NCI-H128 (cell line): ENCODE results near the gene GRM7.

Experiments
- DNase-seq: peaks from one replicate; lab custom pipeline; 2025; ENCODE audit not compliant: unreplicated experiment; lab: John Stamatoyannopoulos, UW

Gene GRM7

GRCh38 chr3:7567160-7567559 is 706.2 kb downstream of the GRM7 start:
- no peak for DNase-seq

DNA sequence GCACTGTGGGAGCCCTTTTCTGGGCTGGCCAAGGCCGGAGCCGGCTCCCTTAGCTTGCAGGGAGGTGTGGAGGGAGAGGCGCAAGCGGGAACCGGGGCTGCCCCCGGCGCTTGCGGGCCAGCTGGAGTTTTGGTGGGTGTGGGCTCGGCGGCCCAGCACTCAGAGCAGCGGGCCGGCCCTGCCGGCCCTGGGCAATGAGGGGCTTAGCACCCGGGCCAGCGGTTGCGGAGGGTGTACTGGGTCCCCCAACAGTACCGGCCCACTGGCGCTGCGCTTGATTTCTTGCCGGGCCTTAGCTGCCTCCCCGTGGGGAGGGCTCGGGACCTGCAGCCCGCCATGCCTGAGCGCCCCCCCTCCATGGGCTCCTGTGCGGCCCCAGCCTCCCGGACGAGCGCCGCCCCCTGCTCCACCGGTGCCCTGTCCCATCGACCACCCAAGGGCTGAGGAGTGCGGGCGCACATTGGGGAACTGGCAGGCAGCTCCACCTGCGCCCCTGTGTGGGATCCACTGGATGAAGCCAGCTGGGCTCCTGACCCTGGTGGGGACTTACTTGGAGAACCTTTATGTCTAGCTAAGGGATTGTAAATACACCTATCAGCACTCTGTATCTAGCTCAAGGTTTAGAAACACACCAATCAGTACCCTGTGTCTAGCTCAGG is 707.7 kb downstream of the GRM7 start:
- DNase-seq, result no peak

DNA sequence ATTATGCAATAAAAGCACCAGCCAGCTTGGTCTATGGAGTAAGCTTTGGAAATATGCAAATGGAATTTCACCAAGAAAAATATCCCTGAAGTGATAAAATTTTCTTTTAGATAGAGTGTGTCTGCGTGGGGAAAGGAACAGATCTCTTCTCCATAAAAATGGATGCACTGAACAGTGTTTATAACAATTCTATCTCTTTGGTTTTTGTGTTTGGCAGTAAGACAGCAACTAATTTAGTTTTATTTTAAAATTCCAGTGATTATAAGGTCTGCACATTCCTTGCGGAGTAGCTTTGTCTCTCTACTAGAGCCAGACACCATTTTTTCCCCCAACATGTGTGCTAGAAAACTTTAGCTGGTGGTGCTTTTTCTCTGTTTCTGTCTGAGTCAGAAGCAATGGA is 712.4 kb downstream of the GRM7 start:
- DNase-seq, result no peak

DNA sequence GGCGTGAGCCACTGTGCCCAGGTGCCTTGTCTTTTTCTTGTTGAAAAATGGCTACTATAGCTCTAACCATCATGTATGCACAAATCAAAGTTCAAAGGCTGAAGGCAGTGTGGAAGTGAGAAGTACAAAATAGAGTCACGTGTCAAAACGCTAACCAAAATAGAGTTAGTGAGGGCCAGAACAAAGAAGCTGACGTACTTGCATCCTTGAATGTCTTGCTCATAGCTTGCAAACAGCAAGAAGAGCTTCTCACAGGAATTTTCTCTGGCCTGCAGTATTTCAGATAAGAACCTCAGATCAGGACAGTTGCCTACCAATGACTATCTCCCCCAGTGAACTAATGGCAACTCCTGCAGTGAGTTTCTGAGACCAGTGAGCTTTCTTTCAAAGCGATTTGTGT is 713.5 kb downstream of the GRM7 start:
- DNase-seq, result no peak

- DNase-seq, result no peak
These were observed 715.2 kb downstream of the GRM7 start for GRCh38 chr3:7576071-7576470.

- DNase-seq, result no peak
These were observed 715.6 kb downstream of the GRM7 start for GRCh38 chr3:7576506-7576905.

DNA sequence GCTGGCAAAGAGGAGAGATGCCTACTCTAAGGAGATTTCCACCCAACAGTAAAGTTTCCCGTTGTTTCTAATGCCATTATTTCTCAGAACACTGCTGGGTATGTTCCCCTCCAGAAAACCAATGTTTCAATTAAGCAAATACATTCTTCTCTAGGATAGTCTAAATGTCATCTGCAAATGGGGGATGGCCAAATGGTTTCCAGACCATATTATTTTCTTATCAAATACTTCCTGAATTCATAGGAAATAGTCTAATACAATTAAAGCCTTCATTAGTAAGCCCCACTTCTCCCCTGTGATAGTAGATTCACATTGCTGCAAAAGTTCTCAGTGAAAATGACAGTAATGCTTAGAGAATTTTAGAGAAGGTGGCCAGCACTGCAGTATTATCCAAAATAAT is 716.6 kb downstream of the GRM7 start:
- no peak for DNase-seq

DNA sequence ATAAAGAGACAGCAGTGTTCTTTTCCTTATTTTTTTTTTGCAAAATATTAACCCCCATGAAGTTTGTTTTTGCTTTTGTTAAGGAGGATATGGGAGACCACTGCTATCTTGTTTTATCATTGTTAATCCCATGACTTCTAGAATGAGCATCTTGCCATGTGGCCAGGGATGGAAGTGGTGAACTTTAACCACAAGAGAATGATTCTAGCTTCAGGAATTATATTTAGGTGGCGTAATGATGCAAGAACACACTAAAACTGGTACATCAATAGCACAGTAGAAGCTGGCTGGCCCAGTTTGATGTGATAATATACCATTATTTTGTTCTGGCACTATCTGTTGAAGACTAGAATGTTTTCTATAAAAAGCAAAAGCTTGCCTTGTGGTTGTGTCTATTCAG is 720.9 kb downstream of the GRM7 start:
- no peak for DNase-seq

DNA sequence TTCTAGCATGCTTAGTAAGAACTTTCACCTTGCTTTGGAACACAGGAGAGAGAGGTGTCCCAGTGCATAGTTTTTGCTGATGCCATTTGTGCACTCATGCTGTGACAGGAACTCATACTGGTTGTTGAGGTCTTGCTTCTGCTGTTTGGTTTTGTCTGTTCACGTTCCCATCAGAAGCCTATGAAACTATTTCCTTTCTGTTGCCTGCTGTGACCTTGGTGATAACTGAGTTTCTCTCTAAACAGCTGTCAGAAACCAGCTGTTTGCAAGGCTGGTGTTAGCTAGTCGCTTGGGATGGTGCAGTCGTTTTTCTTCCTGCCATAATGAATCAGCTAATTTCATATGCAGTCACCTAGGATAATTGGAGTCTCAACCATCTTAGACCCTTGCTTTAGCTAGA is 724.1 kb downstream of the GRM7 start:
- DNase-seq, result no peak

- DNase-seq, result no peak
These were observed 727.3 kb downstream of the GRM7 start for GRCh38 chr3:7588236-7588635.

- DNase-seq, result no peak
These were observed 728.6 kb downstream of the GRM7 start for GRCh38 chr3:7589526-7589925.

GRCh38 chr3:7602297-7602696 is 741.4 kb downstream of the GRM7 start:
- no peak for DNase-seq

DNA sequence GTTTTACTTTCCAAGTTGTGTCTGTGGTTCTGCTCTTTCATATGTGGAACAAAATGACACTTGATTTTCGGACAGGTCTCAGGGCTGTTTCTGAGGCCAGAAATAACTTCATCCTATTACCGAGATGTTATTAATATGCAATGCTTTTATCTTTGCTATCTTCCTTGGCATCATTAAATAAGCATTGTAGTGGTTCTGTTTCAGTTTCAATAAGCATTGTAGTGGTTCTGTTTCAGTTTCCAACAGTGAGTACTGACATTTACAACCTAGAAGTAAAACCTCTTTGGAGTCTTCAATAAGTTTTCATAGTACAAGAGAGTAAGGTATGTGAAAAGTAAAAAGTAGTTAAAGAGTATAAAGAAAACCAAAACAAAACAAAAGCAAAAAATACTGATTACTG is 746.2 kb downstream of the GRM7 start:
- no peak for DNase-seq

- DNase-seq, result no peak
These were observed 746.8 kb downstream of the GRM7 start for GRCh38 chr3:7607676-7608075.

DNA sequence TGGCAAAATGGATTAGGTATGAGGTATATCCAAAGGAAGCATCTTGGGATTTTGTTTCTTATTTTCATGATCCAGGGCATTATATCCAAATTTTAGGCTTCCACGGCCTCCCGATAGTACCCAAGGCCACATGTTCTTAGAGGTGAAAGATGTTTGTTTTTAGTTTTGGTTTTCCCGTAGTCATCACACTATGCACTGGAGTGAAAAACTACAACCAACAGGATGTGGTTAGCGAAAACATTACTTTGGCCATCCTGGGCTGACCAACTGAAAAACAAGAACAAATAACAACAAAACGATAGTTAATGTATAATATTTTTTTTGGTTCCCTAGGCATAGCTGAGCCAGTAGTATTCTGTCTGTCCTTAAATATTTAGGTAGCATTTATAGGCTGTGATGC is 749.7 kb downstream of the GRM7 start:
- DNase-seq, result no peak

DNA sequence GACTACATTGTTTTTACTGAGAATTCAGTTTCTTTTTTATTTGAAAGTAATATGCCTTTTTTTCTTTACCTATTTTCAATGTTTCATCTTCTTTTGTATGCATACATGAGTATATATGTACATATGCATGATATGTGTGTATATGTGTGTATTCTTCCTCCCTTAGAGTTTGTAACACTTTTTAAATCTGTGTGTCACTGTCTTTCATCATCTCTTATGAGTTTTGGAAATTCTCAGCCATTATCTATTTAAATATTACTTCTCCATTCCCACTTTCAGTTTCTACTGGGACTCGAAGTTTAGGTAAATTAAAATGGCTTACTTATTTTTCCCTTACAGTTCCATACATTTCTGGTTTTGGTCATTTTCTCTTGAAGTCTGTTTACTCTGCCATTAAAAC is 754.1 kb downstream of the GRM7 start:
- DNase-seq, result no peak

GRCh38 chr3:7618606-7619005 is 757.7 kb downstream of the GRM7 start:
- DNase-seq, result no peak

DNA sequence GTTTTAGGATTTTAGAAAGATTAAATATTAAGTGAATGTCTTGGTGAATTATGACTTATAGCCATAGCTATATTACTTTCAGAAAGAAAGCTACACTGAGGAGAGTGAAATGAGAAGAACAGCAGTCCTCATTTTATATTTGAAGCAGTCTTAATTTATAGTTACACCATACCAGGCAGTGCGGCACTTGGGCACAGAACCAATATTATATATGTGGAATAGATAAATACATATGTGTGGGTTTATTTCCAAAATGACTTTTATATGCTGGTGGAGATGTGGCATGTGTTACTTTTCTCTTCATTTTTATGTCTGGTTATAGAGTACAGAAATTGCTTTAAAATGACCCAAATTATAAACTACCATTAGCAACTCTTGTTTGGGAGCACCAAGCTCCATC is 759.5 kb downstream of the GRM7 start:
- DNase-seq, result no peak

DNA sequence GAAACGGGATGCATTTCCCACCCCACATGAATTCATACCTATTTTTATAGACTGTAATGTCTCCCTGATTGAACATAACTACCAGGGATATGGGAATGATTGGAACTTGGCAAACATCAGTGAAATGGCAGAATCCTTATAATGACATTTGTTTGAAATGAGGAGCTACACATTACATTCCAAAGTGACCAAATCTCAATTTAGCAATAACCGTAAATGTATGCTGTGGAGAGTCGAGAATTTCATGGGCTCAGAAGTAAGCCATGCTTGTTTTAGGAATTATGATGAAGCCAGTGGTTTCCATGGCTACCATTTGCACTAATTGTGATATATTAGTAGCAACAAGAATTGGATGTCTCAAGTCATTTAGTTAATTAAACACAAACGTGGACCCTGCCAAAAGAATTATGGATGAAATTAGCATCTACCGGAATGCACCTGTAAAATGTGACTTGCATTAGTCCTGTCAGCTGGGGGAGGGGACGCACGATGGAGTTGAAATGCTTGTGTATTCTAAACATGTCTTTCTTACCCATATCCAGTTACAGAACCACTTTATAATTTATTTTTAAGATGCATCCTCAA is 760.2 kb downstream of the GRM7 start:
- no peak for DNase-seq

- DNase-seq, result no peak
These were observed 760.7 kb downstream of the GRM7 start for GRCh38 chr3:7621651-7622050.

GRCh38 chr3:7625021-7625420 is 764.1 kb downstream of the GRM7 start:
- no peak for DNase-seq

DNA sequence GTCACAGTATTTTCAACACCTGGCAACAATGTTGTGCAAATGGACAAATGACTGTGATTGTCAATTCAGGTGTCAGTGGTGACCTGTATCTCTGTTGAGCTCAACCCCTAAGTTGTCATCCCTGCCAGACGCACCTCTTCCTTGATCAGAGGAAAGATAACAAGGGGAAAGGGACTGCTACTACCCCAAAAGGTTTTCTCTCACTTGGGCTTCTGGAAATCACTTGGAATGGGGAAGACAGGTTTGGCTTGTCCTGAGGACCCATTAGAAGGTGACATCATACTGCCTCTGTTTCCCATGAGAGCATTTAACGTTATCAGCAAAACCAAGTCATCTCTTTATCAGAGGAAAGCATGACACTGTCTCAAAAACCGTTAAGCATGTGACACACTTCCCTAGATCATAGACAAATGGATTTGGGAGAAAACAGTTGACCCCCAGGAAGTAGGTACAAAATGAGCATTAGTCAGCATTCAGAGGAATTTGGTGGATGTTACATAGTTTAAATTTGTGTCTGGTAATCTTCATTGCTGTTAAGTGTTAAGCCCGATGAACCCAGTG is 769.5 kb downstream of the GRM7 start:
- DNase-seq, result no peak

GRCh38 chr3:7630925-7631324 is 770.0 kb downstream of the GRM7 start:
- no peak for DNase-seq
